Measurements from ENCODE around the gene TAAR8.

DNA sequence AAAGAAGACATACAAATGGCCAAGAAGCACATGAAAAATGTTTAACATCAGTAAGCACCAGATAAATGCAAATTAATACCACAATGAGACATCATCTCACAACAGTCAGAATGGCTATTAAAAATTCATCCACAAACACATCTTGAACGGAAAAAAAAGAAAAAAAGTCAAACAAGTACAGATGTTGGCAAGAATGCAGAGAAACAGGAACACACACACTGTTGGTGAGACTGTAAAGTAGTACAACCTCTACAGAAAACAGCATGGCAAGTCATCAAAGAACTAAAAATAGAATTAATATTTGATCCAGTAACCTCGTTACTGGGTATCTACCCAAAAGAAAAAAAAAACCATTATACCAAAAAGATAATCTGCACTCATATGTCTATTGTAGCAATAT lies 46.0 kb upstream of the TAAR8 start:
- TF ChIP-seq, protein P1, sequence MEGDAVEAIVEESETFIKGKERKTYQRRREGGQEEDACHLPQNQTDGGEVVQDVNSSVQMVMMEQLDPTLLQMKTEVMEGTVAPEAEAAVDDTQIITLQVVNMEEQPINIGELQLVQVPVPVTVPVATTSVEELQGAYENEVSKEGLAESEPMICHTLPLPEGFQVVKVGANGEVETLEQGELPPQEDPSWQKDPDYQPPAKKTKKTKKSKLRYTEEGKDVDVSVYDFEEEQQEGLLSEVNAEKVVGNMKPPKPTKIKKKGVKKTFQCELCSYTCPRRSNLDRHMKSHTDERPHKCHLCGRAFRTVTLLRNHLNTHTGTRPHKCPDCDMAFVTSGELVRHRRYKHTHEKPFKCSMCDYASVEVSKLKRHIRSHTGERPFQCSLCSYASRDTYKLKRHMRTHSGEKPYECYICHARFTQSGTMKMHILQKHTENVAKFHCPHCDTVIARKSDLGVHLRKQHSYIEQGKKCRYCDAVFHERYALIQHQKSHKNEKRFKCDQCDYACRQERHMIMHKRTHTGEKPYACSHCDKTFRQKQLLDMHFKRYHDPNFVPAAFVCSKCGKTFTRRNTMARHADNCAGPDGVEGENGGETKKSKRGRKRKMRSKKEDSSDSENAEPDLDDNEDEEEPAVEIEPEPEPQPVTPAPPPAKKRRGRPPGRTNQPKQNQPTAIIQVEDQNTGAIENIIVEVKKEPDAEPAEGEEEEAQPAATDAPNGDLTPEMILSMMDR (IDR thresholded peaks at IDR 0.05; ENCODE audit: low read length), result no peak
- no peak for TF ChIP-seq EZH2 (IDR thresholded peaks at IDR 0.05; ENCODE audit: borderline replicate concordance, low read length)
